IPS-18a (cell line): ENCODE results near the gene SMIM10.
A peak's percentile ranks its signal among the peaks of the same experiment; 100 is the strongest.

ENCODE experiments used
- H3K27ac ChIP-seq: one replicate; pipeline ENCODE4 v1.5.1; 2013; ENCODE audit warnings: low read length
- H3K27me3 ChIP-seq: one replicate; pipeline ENCODE4 v1.6.1; 2013; ENCODE audit warnings: mild to moderate bottlenecking, low read length; ENCODE audit not compliant: control insufficient read depth, insufficient read depth
- H3K36me3 ChIP-seq: one replicate; pipeline ENCODE4 v1.6.1; 2013; ENCODE audit warnings: low read depth, low read length; ENCODE audit not compliant: control insufficient read depth
- H3K4me1 ChIP-seq: one replicate; pipeline ENCODE4 v1.6.1; 2013; ENCODE audit warnings: low read depth, low read length; ENCODE audit not compliant: control insufficient read depth
- H3K4me3 ChIP-seq: one replicate; pipeline ENCODE4 v1.5.1; 2013; ENCODE audit warnings: low read length
- H3K9ac ChIP-seq: one replicate; pipeline ENCODE4 v1.6.1; 2013; ENCODE audit warnings: mild to moderate bottlenecking, low read length, moderate library complexity
- H3K9me3 ChIP-seq: one replicate; pipeline ENCODE4 v1.6.1; 2013; ENCODE audit warnings: low read depth, low read length; ENCODE audit not compliant: control insufficient read depth

SMIM10 gene

GRCh38 chrX:134982748-134983147 lies 8.0 kb upstream of the SMIM10 start:
- H3K9ac ChIP-seq: no peak overlapping the region
- H3K36me3 ChIP-seq: no peaks in the 10 kb centered on the region
- H3K27ac ChIP-seq: no peak overlapping the region
- no peak overlapping the region for H3K4me3 ChIP-seq
- H3K27me3 ChIP-seq: no peaks in the 10 kb centered on the region
- no peaks in the 10 kb centered on the region for H3K4me1 ChIP-seq
- peaks cover 9% of the 10 kb centered on the region for H3K9me3 ChIP-seq

GRCh38 chrX:134985479-134985878 lies 5.3 kb upstream of the SMIM10 start:
- Histone ChIP-seq H3K4me1 (peaks cover 6% of the 10 kb centered on the region), H3K9ac (no peak overlapping the region), H3K27me3 (no peaks in the 10 kb centered on the region), H3K27ac (no peak overlapping the region), H3K4me3 (no peak overlapping the region), H3K9me3 (peaks cover 13% of the 10 kb centered on the region), H3K36me3 (no peaks in the 10 kb centered on the region)

GRCh38 chrX:134990475-134990800 lies 353 bp upstream of the SMIM10 start:
- Histone ChIP-seq H3K4me1 (peaks cover 10% of the 10 kb centered on the region), H3K27me3 (peaks cover 11% of the 10 kb centered on the region), H3K9me3 (peaks cover 12% of the 10 kb centered on the region), H3K4me3 (peak overlapping the region; percentile 53), H3K27ac (no peak overlapping the region), H3K36me3 (no peaks in the 10 kb centered on the region), H3K9ac (no peak overlapping the region)

DNA sequence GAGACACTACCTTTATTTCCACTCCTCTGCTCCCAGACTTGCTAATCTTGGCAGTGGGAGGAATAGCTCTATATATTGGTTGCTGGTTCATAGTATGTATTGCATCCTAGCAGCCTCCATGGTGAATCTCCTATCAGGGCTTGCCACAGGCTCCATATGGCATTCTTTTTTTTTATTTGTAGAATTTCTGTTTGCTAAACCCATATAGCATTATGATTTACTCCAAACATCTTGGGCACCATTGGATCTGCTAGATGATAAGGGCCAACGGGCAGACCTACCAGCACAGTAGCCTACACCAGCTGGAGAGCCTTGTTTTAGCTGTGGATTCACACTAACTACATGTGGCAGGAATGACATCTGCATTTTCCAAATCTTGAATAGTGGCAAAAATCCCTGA lies 6.9 kb downstream of the SMIM10 start:
- Histone ChIP-seq H3K4me1 (no peaks in the 10 kb centered on the region), H3K4me3 (no peak overlapping the region), H3K27ac (no peak overlapping the region), H3K9me3 (peaks cover 6% of the 10 kb centered on the region), H3K27me3 (no peaks in the 10 kb centered on the region), H3K9ac (no peak overlapping the region), H3K36me3 (no peaks in the 10 kb centered on the region)

GRCh38 chrX:134998246-134998645 lies 7.5 kb downstream of the SMIM10 start:
- H3K4me1 ChIP-seq: no peaks in the 10 kb centered on the region
- H3K36me3 ChIP-seq: no peaks in the 10 kb centered on the region
- H3K4me3 ChIP-seq: no peak overlapping the region
- H3K9ac ChIP-seq: no peak overlapping the region
- H3K9me3 ChIP-seq: peaks cover 6% of the 10 kb centered on the region
- H3K27ac ChIP-seq: no peak overlapping the region
- no peaks in the 10 kb centered on the region for H3K27me3 ChIP-seq

DNA sequence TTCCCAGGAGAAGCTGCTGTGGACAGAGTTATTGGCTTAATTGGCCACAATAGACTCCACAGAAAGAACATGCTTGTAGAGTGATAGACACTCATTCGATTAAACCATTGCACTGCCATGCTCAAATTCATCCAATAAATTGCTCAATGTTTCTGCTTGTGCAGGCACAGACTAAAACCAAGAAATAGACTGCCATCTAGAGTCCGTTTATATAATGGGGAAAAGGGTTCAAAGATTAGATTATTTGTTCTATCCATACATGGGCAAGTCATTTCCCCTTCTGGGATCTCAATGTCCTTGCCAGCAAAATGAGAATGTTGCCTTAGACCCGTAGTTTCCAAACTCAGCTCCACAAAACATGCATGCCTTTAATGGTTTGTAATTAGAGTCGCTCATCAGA lies 8.7 kb downstream of the SMIM10 start:
- Histone ChIP-seq H3K9ac (no peak overlapping the region), H3K36me3 (no peaks in the 10 kb centered on the region), H3K4me1 (peaks cover 5% of the 10 kb centered on the region), H3K27ac (no peak overlapping the region), H3K9me3 (peaks cover 6% of the 10 kb centered on the region), H3K4me3 (no peak overlapping the region), H3K27me3 (no peaks in the 10 kb centered on the region)

DNA sequence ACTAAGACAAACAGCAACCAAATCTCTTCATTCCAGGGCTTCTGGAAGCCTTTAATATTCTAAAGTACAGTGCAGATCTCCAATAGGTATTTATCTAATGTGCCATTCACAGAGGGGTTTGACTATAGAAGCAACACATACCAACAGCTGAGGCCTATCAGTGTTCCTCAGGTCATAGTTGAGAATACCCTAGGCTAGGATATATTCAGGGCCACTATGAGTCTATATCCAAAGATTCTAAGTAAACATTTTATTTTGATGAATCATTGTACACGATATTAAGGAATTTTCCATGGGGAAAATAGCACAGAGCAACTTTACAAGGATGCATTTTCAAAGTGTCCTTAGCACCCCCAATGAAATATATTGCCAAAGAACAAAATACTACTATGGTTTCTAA lies 9.7 kb downstream of the SMIM10 start:
- H3K27ac ChIP-seq: no peak overlapping the region
- no peak overlapping the region for H3K4me3 ChIP-seq
- H3K9me3 ChIP-seq: peaks cover 6% of the 10 kb centered on the region
- no peaks in the 10 kb centered on the region for H3K27me3 ChIP-seq
- no peak overlapping the region for H3K9ac ChIP-seq
- peaks cover 7% of the 10 kb centered on the region for H3K4me1 ChIP-seq
- no peaks in the 10 kb centered on the region for H3K36me3 ChIP-seq

DNA sequence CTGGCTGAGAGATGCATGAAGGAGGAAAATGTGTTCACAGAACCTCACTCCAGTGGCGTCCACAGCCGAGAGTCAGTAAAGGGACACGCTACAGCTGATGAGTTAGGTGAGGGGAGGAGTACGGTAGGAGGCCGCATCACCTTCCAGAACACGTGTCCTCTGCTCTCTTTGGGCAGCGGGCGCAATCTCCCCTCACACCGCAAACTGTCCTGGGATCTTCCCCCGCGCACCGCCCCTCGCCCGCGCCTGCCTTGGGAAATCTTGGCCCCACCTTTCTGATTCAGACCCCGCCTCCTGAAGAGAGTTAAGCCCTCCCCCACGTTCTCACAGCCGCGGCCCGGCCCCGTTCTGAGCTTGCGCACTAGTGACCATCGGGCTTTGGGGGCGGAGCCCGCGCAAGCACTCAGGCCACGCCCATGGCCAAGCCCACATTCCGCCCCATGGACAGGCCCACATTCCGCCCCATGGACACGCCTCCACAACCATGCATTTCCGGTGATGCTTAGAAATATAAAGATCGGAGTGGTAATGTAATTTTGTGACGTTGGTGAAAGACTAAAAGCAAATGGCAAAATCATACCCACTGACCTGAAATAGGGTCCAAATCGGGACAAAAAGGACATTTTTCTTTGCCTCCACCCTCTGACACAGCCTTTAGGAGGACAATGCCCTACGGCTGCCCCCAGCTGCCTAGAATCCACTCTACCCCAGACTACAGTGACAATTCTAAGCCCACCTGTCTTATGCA lies 13.3 kb downstream of the SMIM10 start:
- Histone ChIP-seq H3K9ac (peak overlapping the region; percentile 54), H3K27ac (peak overlapping the region; percentile 59), H3K36me3 (no peaks in the 10 kb centered on the region), H3K4me3 (peak overlapping the region; percentile 61), H3K4me1 (peaks cover 7% of the 10 kb centered on the region), H3K27me3 (no peaks in the 10 kb centered on the region), H3K9me3 (peaks cover 6% of the 10 kb centered on the region)

DNA sequence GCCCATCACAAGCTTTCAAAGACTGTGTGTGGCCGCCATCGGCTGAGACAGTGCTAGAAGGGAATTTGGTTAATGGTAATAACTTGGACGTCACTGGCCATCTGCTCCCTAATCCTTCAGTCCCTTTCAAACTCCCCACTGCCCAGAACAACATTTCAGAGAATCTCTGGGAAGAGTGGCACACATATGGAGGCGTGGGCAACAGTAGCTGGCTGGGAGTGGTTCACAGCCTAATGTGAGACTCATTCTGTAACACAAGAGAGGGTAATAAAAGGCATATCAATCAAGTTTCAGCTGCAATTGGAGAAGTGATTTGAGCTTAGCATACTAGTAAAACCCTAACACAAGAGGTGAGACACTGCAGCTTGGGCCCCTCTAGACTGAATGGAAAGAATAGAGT lies 15.4 kb downstream of the SMIM10 start:
- H3K4me3 ChIP-seq: no peak overlapping the region
- H3K36me3 ChIP-seq: no peaks in the 10 kb centered on the region
- H3K27me3 ChIP-seq: no peaks in the 10 kb centered on the region
- peaks cover 7% of the 10 kb centered on the region for H3K4me1 ChIP-seq
- peaks cover 7% of the 10 kb centered on the region for H3K9me3 ChIP-seq
- no peak overlapping the region for H3K9ac ChIP-seq
- no peak overlapping the region for H3K27ac ChIP-seq

DNA sequence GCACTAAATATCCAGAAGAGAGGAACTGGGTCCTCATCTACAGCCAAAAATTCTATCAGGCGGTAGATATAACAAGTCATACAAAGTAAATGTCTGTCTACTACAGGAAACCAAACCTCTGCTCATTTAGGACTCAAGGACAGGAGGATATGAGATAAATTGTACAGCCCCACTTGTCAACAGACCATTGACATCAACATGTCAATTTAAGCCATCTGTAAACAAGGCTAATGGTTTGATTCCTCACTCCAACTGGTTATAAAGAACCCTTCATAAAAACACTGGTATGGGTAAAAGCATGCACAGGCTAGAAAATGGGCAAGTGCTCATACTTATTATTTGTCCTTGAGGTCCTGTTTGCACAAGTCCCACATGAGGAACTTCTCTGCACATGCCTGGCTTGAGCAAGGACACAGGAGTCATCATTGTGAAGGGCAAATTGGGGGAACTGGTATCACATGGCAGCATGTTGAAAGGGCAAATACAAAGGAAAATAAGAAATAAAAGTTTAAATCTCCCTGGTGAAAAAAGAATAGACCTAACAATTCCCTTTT lies 18.3 kb downstream of the SMIM10 start:
- Histone ChIP-seq H3K36me3 (no peaks in the 10 kb centered on the region), H3K27me3 (no peaks in the 10 kb centered on the region), H3K9me3 (peaks cover 11% of the 10 kb centered on the region), H3K27ac (no peak overlapping the region), H3K4me3 (no peak overlapping the region), H3K4me1 (peaks cover 3% of the 10 kb centered on the region), H3K9ac (no peak overlapping the region)

GRCh38 chrX:135009838-135010237 lies 19.0 kb downstream of the SMIM10 start:
- no peak overlapping the region for H3K27ac ChIP-seq
- H3K9me3 ChIP-seq: peaks cover 13% of the 10 kb centered on the region
- H3K27me3 ChIP-seq: no peaks in the 10 kb centered on the region
- no peaks in the 10 kb centered on the region for H3K4me1 ChIP-seq
- no peak overlapping the region for H3K9ac ChIP-seq
- no peak overlapping the region for H3K4me3 ChIP-seq
- no peaks in the 10 kb centered on the region for H3K36me3 ChIP-seq

GRCh38 chrX:135010921-135011320 lies 20.1 kb downstream of the SMIM10 start:
- Histone ChIP-seq H3K27ac (no peak overlapping the region), H3K36me3 (no peaks in the 10 kb centered on the region), H3K4me1 (no peaks in the 10 kb centered on the region), H3K9ac (no peak overlapping the region), H3K9me3 (peaks cover 19% of the 10 kb centered on the region), H3K27me3 (no peaks in the 10 kb centered on the region), H3K4me3 (no peak overlapping the region)
